AG04449 (cell line): Measurements from ENCODE around the gene TLL2.
A peak's percentile ranks its signal among the peaks of the same experiment; 100 is the strongest.

Experiments
- CTCF ChIA-PET: fragments of 350-600 bp; formaldehyde crosslinking; extraction: SDS; loops from one replicate; lab custom pipeline; 2021; ENCODE audit warnings: antibody characterized with exemption; lab: Yijun Ruan, JAX
- POLR2A ChIA-PET: fragments of 400-600, 350-600 bp; formaldehyde crosslinking; extraction: SDS; loops from one replicate; lab custom pipeline; 2020; ENCODE audit warnings: antibody characterized with exemption, inconsistent platforms; lab: Yijun Ruan, JAX
- DNase-seq: peaks from one replicate; pipeline ENCODE4 v3.0.0-alpha.2; 2010; ENCODE audit warnings: low read depth, low spot score
- H3K4me3 ChIP-seq: 2 replicates; pipeline ENCODE4 v1.5.1; 2011; ENCODE audit warnings: low read depth, mild to moderate bottlenecking, control low read depth, low read length
- CTCF ChIP-seq: IDR thresholded peaks from one replicate; pipeline ENCODE4 v1.5.1; 2011; ENCODE audit warnings: mild to moderate bottlenecking, moderate library complexity, low read length, control low read depth, inconsistent platforms; ENCODE audit not compliant: insufficient read depth; ENCODE audit errors: missing control alignments

Gene TLL2

GRCh38 chr10:96513698-96514561, at the start of gene TLL2:
TSS of gene TLL2 (minus strand) at chr10:96513926. CDS start at chr10:96513685, 241 bp downstream.
- CTCF ChIA-PET: interaction anchor here (0.6 to 12.8 kb wide), 34 partner anchors 9 to 710 kb away, joined by 3 to 253 read pairs (median 4); no protein-coding TSS in a partner anchor
- peak within 1 kb of the TSS; percentile 61 for H3K4me3 ChIP-seq
- TF ChIP-seq CTCF: peak; percentile 76
- peak; percentile 26 for DNase-seq
- POLR2A ChIA-PET: interaction anchor here (1.1 kb wide), 1 partner anchor 13 kb away, joined by 3 read pairs; no protein-coding TSS in a partner anchor

GRCh38 chr10:96560966-96561887, 47.5 kb upstream of the TLL2 start:
- no peak overlapping the region for H3K4me3 ChIP-seq
- ChIA-PET CTCF (interaction anchor here (0.6 to 1.4 kb wide), 4 partner anchors 12 to 191 kb away, joined by 3 to 5 read pairs (median 4); no protein-coding TSS in a partner anchor), POLR2A (no interaction called here)
- TF ChIP-seq CTCF: no peak
- DNase-seq: no peak

GRCh38 chr10:96560489-96560888, 46.8 kb upstream of the TLL2 start:
- DNase-seq: no peak
- ChIA-PET CTCF (no interaction called here), POLR2A (no interaction called here)
- TF ChIP-seq CTCF: no peak
- no peak overlapping the region for H3K4me3 ChIP-seq

- H3K4me3 ChIP-seq: no peak overlapping the region
- ChIA-PET POLR2A (interaction anchor here (0.6 kb wide), 1 partner anchor 24 kb away, joined by 3 read pairs; no protein-coding TSS in a partner anchor), CTCF (interaction anchor here (0.6 to 2.9 kb wide), 8 partner anchors 10 to 185 kb away, joined by 3 to 17 read pairs (median 8); partner anchors contain the start of gene TLL2)
- peak; percentile 16 for TF ChIP-seq CTCF
- DNase-seq: no peak
Observed at GRCh38 chr10:96556003-96556402, 42.3 kb upstream of the TLL2 start.

GRCh38 chr10:96555330-96555729, 41.6 kb upstream of the TLL2 start:
- TF ChIP-seq CTCF: no peak

More at GRCh38 chr10:96555330-96555729, 41.6 kb upstream of the TLL2 start:
- no peak for DNase-seq
- ChIA-PET POLR2A (no interaction called here), CTCF (interaction anchor here (1.5 to 2.9 kb wide), 5 partner anchors 41 to 184 kb away, joined by 7 to 17 read pairs (median 9); partner anchors contain the start of gene TLL2)
- H3K4me3 ChIP-seq: no peak overlapping the region
